AG20443 (cell line): Measurements from ENCODE around the gene SMOC1.

Experiments used
- DNase-seq: peaks from one replicate; pipeline ENCODE4 v3.0.0; 2012; ENCODE audit warnings: low spot score, mixed read lengths

Gene SMOC1, protein sequence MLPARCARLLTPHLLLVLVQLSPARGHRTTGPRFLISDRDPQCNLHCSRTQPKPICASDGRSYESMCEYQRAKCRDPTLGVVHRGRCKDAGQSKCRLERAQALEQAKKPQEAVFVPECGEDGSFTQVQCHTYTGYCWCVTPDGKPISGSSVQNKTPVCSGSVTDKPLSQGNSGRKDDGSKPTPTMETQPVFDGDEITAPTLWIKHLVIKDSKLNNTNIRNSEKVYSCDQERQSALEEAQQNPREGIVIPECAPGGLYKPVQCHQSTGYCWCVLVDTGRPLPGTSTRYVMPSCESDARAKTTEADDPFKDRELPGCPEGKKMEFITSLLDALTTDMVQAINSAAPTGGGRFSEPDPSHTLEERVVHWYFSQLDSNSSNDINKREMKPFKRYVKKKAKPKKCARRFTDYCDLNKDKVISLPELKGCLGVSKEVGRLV

DNA sequence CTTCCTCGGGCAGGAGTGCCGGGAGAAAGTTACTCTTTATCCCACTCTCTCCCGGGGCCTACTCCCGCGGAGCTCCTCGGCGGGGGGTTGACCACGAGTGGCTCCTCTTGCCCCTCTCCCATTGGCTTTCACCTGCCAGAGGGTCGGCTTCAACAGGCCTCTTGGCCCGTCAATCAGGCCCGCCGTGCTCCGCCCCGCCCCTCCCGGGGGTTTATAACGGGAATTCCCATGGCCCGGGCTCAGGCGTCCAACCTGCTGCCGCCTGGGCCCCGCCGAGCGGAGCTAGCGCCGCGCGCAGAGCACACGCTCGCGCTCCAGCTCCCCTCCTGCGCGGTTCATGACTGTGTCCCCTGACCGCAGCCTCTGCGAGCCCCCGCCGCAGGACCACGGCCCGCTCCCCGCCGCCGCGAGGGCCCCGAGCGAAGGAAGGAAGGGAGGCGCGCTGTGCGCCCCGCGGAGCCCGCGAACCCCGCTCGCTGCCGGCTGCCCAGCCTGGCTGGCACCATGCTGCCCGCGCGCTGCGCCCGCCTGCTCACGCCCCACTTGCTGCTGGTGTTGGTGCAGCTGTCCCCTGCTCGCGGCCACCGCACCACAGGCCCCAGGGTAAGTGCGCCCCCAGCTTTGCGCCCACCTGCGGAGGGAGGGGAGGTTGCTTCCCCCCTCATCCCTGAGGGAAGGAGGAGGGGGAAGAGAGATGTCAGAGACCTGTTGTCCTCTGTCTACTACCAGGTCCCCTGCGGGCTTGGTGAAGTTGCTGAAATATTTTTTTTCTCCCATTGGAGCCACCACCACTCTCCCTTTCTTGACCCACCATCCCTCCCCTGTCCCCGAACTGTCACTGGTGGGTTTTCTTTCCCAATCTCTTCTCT is at the start of gene SMOC1:
TSS of gene SMOC1 (plus strand) at position 242 of the 869 bp plus-strand sequence. CDS start at position 505, 263 bp downstream.
- peak; percentile 27 for DNase-seq

GRCh38 chr14:69838881-69839416 is 40.3 kb upstream of the SMOC1 start:
- DNase-seq = no peak

DNA sequence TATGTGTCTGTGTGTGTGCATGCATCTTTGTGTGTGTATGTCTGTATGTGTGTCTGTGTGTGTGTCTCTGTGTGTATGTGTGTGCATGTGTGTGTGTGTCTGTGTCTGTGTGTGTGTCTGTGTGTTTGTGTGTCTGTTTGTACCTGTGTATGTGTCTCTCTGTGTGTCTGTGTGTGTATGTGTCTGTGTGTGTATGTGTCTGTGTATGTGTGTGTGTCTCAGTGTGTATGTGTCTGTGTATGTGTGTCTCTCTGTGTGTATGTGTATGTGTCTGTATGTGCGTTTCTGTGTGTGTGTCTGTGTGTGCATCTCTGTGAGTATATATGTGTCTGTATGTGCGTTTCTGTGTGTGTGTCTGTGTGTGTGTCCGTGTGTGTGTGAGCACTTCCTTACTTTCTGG is 39.6 kb upstream of the SMOC1 start:
- no peak for DNase-seq

- DNase-seq = no peak
Observed at GRCh38 chr14:69841656-69842055, 37.6 kb upstream of the SMOC1 start.

DNA sequence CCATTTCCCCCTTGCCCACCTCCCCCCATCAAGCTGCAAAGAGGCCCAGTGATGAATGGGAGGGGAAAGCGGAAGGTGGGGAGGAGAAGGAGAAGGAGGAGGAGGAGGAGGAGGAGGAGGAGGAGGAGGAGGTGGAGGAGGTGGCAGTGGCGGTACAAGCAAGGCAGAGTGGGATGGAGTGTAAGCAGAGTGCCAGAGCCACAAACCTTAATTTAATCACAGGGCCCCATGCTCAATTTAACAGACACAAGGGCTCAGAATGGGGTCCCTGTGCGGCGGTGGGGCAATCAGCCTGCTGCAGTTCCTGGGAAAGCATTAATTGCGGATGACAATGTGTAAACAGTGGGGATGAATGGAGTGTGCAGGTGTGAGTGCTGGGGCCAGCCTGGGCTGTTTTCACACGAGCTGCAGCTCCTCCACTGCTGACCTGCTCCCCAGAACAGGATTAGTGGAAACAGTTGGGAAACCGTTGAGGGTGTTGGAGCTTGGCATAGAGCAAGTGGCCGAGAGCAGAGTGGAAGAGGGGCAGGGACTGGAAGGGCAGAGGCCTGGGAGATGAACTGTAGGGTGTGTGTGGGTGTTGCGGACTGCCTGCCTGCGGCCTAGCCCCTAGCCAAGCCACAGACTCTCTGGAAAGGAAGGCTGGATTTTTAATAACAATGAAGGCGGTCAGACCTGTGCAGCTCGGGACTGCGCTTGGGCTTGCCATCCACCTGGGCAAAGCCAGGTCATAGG is 36.4 kb upstream of the SMOC1 start:
- no peak for DNase-seq

- no peak for DNase-seq
Observed at GRCh38 chr14:69844171-69844570, 35.0 kb upstream of the SMOC1 start.

DNA sequence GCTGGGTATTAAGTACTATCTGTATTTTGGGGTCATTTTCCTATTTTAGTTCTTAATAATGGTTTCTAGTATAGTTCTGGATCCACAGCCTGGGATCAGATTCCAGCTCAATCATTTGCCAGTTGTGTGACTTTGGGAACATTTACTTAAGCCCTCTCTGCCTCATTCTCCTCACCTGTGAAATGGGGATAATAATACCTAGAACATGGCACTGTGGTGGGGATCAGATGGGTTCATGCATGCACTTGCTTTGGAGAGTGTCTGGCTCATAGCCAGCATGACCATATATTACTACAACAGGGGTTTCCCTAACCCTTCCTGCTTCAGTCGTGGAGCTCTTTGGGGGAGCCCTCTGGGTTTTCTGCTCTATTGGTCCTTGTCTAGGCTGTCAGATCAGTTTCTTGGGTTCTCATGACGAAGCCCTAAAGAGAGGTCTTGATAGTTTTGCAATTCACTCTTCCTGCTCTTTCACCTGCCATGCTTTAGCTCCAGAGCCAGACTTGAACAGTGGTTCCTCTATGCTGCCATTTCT is 34.1 kb upstream of the SMOC1 start:
- DNase-seq = no peak

GRCh38 chr14:69845787-69846186 is 33.4 kb upstream of the SMOC1 start:
- no peak for DNase-seq

GRCh38 chr14:69848156-69848555 is 31.1 kb upstream of the SMOC1 start:
- no peak for DNase-seq

- DNase-seq = no peak
Observed at GRCh38 chr14:69848903-69849391, 30.3 kb upstream of the SMOC1 start.

DNA sequence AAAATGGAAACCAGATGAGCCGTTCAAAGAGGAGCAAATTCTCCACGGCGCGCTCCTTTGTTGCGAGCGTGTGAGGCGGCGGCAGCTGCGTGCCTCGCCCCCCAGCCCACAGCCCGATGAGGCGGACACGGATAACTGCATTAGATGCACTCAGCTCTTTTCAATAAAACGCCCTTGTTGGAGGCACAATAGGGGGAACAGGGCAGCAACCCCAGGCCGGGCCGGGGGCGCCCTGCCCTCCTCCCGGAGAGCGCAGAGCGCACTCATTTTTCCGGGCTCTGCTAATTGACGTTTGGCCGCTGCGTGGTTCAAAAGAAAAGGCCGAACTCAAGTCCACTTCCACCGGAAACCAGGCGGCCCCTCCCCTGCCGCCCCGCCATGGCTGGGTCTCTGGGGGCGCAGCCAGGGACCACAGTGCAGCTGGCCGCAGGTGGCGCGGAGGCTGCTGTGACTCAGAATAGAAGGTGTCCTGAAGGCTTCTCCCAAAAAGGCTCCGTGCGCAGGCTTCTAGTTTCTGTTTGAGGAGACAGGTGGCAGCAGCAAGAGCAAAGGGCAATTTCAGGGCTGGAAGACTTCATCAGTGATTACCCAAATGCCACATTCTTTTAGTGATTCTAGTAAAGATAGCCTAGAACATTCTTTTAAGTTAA is 29.0 kb upstream of the SMOC1 start:
- no peak for DNase-seq

DNA sequence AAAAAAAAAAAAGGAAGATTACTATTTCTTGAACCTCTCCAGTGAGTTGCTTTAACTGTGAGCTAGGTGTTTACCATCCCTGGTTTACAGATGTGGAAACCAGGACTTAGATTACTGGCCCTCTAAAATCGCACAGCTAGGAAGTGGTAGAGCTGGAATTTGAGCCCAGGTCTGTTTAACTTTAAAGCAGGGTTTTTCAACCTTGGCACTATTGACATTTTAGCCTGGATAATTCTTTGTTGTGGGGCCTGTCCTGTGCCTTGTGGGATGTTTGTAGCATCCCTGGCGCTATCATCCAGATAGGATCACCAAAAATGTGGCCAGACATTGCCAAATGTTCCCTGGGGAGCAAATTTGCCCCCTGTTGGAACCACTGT is 28.5 kb upstream of the SMOC1 start:
- DNase-seq = no peak

- no peak for DNase-seq
Observed at GRCh38 chr14:69852531-69853321, 26.5 kb upstream of the SMOC1 start.

DNA sequence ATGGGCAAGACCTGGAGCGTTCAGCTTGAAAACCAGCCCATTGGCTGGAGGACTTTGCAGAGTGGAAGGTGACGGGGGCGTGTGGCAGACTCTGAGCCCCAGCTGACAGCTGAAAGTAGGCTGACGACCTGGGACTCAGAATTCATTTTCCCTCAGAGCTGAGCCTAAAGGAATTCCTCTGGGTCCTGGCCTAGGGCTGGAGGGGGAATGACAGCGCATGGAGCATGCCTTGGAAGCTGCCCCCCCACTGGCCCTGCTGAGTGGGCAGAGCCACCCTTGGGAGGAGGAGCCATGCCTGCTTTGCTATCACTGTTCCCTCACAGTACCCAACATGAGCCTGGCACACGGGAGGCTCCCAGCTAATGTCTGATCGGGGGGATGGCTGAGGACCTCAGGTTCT is 25.4 kb upstream of the SMOC1 start:
- no peak for DNase-seq

DNA sequence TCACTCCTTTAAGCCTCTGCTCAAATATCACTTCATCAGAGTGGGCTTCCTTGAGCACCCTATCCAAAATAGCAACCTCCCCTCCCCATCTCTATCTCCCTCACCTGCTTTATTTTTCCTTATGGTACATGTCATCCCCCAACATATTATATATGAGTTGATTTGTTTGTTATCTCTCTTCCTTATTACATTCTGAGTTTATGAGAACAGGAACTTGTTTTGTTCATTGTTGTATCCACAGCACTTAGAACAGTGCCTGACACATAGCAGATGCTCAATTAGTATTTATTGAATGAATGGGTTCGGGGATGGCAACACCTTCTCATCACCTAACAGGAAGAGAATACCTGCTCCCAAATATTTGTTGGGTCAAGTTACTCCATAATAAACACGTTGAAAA is 24.6 kb upstream of the SMOC1 start:
- no peak for DNase-seq

DNA sequence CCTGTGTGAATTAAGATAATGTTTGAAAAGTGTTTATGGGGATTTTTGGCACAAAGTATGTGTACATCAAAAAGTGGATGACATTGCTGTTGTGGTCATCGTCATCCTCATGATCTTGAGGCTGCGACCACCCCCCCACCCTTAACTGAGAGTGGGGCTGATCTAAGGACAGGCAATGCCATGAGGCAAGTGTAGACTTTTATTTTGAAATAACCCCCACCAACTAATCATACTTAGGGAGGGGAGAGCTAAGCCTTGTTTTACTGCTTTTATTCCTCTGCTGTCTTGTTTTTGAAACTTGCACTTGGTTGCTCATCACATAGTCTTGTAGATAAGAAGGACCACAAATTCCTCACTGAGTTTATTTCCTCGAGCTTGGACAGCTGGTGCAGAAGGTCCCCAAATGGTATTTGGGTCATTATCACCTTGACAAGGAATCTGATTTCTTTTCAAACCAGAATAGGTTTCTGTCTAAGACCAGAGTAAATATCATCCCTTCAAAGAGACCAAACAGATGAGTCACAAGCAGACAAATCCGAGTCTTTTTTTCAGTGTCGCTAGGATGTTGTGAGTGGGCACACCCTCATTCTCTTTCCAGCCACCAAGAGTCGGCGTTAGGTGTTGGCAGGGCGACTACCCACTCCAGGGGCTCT is 23.9 kb upstream of the SMOC1 start:
- no peak for DNase-seq

DNA sequence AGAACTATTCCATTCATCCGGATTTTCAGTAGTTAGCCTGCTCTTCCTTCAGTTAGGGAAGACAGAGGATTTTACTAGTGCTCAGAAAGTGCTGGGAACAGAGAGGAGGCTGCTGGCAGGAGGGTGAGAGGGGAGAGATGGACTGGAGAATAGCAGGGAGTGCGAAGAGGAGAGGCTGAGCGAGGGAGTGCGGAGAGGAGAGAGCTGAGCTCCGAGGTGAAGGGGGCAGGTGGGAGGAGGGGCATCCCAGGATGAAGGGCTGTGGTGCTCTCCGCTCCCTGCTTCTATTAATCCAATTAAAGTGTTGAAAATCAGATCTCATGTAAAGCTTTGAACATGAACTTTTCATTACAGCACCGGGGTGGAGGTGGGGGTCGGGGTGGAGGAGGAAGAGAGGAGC is 20.4 kb upstream of the SMOC1 start:
- no peak for DNase-seq

DNA sequence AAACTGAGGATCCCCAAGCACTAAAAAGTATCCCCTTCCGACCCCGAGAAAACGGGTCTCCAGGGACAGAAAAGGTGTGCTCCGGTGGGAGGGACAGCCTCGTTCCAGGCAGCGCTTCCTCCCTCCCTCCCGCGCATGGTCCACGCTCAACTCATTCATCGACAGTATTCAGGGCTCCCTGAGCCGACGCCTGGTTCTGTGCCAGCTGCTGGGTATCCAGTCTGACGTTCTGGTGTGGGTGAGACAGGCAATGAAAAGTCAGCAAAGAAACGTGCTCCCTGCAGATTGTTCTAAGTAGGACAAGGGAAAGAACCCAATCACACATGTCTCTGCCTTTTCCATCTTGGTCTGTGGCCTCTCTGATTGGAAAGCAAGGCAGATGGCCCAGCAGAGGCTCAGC is 19.6 kb upstream of the SMOC1 start:
- no peak for DNase-seq

GRCh38 chr14:69860221-69860620 is 19.0 kb upstream of the SMOC1 start:
- no peak for DNase-seq

DNA sequence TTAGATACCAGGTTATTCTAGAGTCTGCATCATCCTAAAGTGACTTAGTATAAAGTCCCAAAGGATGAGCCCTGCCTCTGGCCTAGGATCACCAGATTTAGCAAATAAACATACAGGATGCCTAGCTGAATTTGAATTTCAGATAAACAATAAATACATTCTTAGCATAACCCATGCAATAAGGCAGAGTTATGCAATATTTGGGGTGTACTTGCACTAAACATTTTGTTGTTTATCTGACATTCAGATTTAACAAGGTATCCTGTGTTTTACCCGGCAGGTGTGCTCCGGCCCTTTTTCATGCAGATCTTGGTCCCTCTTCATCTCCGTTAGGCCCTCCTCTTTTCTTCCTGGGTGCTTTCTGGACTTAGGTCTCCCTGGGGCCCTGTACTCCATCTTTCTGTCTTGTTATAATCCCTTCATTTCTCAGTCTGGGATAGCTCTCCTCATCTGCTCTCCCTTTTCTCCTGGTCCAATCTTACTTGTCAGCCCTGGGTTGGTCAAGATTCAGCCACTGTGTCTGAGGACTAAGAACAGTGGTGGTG is 18.1 kb upstream of the SMOC1 start:
- DNase-seq = no peak
